GM19023 (cell line): Measurements from ENCODE around the gene PGM5.

Experiments
- ATAC-seq: cut with Tn5 transposase; IDR thresholded peaks from one replicate; pipeline ENCODE4 v1.9.1; 2021; ENCODE audit warnings: mild to moderate bottlenecking, moderate library complexity; ENCODE audit not compliant: unreplicated experiment

Gene PGM5

GRCh38 chr9:68431307-68431706, 74.9 kb downstream of the PGM5 start:
- no peak for ATAC-seq

GRCh38 chr9:68433531-68434110, 77.2 kb downstream of the PGM5 start:
- no peak for ATAC-seq

GRCh38 chr9:68437785-68438184, 81.4 kb downstream of the PGM5 start:
- no peak for ATAC-seq

- ATAC-seq = no peak
Observed at GRCh38 chr9:68443624-68444023, 87.2 kb downstream of the PGM5 start.

- no peak for ATAC-seq
Observed at GRCh38 chr9:68446836-68447235, 90.4 kb downstream of the PGM5 start.

GRCh38 chr9:68447611-68448010, 91.2 kb downstream of the PGM5 start:
- no peak for ATAC-seq

- no peak for ATAC-seq
Observed at GRCh38 chr9:68454579-68455334, 98.3 kb downstream of the PGM5 start.

GRCh38 chr9:68455451-68455850, 99.0 kb downstream of the PGM5 start:
- no peak for ATAC-seq

GRCh38 chr9:68457803-68458202, 101.4 kb downstream of the PGM5 start:
- ATAC-seq = no peak

GRCh38 chr9:68458918-68459317, 102.5 kb downstream of the PGM5 start:
- no peak for ATAC-seq

GRCh38 chr9:68462105-68462775, 105.8 kb downstream of the PGM5 start:
- ATAC-seq = no peak

GRCh38 chr9:68470067-68470466, 113.7 kb downstream of the PGM5 start:
- ATAC-seq = no peak

- ATAC-seq = no peak
Observed at GRCh38 chr9:68470634-68471033, 114.2 kb downstream of the PGM5 start.

GRCh38 chr9:68472119-68472518, 115.7 kb downstream of the PGM5 start:
- no peak for ATAC-seq

GRCh38 chr9:68473790-68474189, 117.4 kb downstream of the PGM5 start:
- ATAC-seq = no peak

GRCh38 chr9:68476422-68476821, 120.0 kb downstream of the PGM5 start:
- no peak for ATAC-seq

- ATAC-seq = no peak
Observed at GRCh38 chr9:68476847-68477246, 120.4 kb downstream of the PGM5 start.

GRCh38 chr9:68480807-68481206, 124.4 kb downstream of the PGM5 start:
- ATAC-seq = no peak

- ATAC-seq = no peak
Observed at GRCh38 chr9:68482548-68482947, 126.1 kb downstream of the PGM5 start.

- no peak for ATAC-seq
Observed at GRCh38 chr9:68488126-68488525, 131.7 kb downstream of the PGM5 start.

- no peak for ATAC-seq
Observed at GRCh38 chr9:68489646-68490045, 133.2 kb downstream of the PGM5 start.

- ATAC-seq = no peak
Observed at GRCh38 chr9:68492806-68493205, 136.4 kb downstream of the PGM5 start.
